ENCODE measurements around the gene SLC12A5.

- TF ChIP-seq EZH2 (IDR thresholded peaks at IDR 0.05; ENCODE audit: insufficient read depth, poor library complexity, severe bottlenecking), result no peak
- no peak for TF ChIP-seq EZH2phosphoT487 (IDR thresholded peaks at IDR 0.05; ENCODE audit: insufficient read depth, low read depth)
Measured at GRCh38 chr20:46014517-46015396, 14.3 kb upstream of the SLC12A5 start.
